Endometrial microvascular endothelial cells (primary cell): ENCODE results near the gene DYNLT2B. TPM values are rescaled to one million over a fixed set of nuclear protein-coding genes. Genes with fewer than 3 reads are reported as not detected.
"Not testable (repeated sequence)": the region's sequence is repeated elsewhere in the genome, so short reads cannot be mapped to it uniquely, and the experiment has no call there.

Experiments
- in situ Hi-C: cut with HindIII; loops from 2 replicates; pipeline ENCODE4 v1.10.0; 2017; ENCODE audit warnings: low sequenced_read_pairs, low pct_unique_long_range_greater_than_20kb; ENCODE audit errors: inconsistent ontology term
- total RNA-seq: library from RNA; depleted of rRNA; stranded (reverse); fragments of >200 nt; gene quantifications from one replicate; pipeline ENCODE4 v1.2.3, GENCODE V29; 2015; ENCODE audit errors: inconsistent ontology term

DYNLT2B gene
- total RNA-seq, 1 donor from 2014 or later: 5.0 TPM

- in situ Hi-C loops: no loop called here
These were observed 37.2 kb downstream of the DYNLT2B start for GRCh38 chr3:196280689-196281440.

GRCh38 chr3:196275126-196275525 lies 42.9 kb downstream of the DYNLT2B start:
- in situ Hi-C loops: no loop called here

- in situ Hi-C loops: no loop called here
These were observed 43.5 kb downstream of the DYNLT2B start for GRCh38 chr3:196274585-196274984.

GRCh38 chr3:196273655-196274054 lies 44.4 kb downstream of the DYNLT2B start:
- in situ Hi-C loops: no loop called here

GRCh38 chr3:196272826-196273225 lies 45.2 kb downstream of the DYNLT2B start:
- in situ Hi-C loops: no loop called here

GRCh38 chr3:196270499-196270898 lies 47.5 kb downstream of the DYNLT2B start:
- in situ Hi-C loops: no loop called here

GRCh38 chr3:196268284-196269163 lies 49.5 kb downstream of the DYNLT2B start:
- in situ Hi-C loops: no loop called here

GRCh38 chr3:196263819-196264218 lies 54.2 kb downstream of the DYNLT2B start:
- in situ Hi-C loops: no loop called here

- in situ Hi-C loops: no loop called here
These were observed 57.3 kb downstream of the DYNLT2B start for GRCh38 chr3:196260784-196261183.

GRCh38 chr3:196255776-196256175 lies 62.3 kb downstream of the DYNLT2B start:
- in situ Hi-C loops: no loop called here

GRCh38 chr3:196254376-196255283 lies 63.4 kb downstream of the DYNLT2B start:
- in situ Hi-C loops: no loop called here

- in situ Hi-C loops: no loop called here
These were observed 66.1 kb downstream of the DYNLT2B start for GRCh38 chr3:196251918-196252317.

- in situ Hi-C loops: no loop called here
These were observed 71.3 kb downstream of the DYNLT2B start for GRCh38 chr3:196246612-196247308.

- in situ Hi-C loops: not testable (repeated sequence)
These were observed 73.9 kb downstream of the DYNLT2B start for GRCh38 chr3:196244166-196244565.

- in situ Hi-C loops: no loop called here
These were observed 76.3 kb downstream of the DYNLT2B start for GRCh38 chr3:196241704-196242103.
